OCI-LY1 (cell line): ENCODE data around the gene KIRREL3.

Experiments
- EZH2 ChIP-seq: fragments of 200-600 bp; sonication (generic), shearing (Covaris generic); IDR thresholded peaks from 2 replicates; pipeline ENCODE4 v1.8.0; 2017; ENCODE audit warnings: borderline replicate concordance, mixed run types, mild to moderate bottlenecking, antibody characterized with exemption, low read length, moderate library complexity, mixed read lengths
- TF ChIP-seq, protein P1 (sequence below): fragments of 200-600 bp; sonication (generic), shearing (Covaris generic); IDR thresholded peaks from 2 replicates; pipeline ENCODE4 v1.5.1; 2017; ENCODE audit warnings: mild to moderate bottlenecking, antibody characterized with exemption, low read length, moderate library complexity, mixed read lengths

DNA sequence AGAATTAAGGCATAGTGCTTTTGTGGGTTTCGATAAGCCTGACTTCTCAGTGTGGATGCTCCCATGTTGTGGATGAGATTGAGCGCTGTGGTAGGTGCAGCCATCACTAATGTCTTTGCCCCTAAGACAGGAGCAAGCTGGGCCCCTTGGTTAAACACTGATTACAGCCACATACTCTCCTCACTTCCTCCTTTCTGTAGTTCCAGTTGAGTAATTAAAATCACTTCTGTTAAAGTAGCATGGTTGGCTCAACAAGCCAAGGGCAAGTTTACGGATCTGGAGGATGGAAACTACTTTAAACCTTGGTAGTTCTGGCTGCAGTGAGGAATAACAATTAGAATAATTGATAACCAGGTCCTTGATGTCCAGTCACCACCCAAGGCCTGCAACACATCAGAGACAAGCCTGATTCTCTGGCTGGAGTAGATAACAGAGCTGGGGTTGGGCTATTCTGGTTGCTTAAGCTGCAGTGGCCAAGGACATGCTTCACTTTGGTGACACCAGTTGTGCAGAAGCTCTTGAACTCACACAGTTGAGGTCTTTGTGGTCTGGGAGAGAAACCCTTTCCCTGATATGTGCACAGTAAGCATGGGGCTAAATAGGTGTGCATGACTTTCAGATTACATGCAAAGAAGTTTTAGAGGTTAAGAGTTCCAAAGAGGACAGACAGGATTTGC lies 81.3 kb downstream of the KIRREL3 start:
- TF ChIP-seq, protein P1, sequence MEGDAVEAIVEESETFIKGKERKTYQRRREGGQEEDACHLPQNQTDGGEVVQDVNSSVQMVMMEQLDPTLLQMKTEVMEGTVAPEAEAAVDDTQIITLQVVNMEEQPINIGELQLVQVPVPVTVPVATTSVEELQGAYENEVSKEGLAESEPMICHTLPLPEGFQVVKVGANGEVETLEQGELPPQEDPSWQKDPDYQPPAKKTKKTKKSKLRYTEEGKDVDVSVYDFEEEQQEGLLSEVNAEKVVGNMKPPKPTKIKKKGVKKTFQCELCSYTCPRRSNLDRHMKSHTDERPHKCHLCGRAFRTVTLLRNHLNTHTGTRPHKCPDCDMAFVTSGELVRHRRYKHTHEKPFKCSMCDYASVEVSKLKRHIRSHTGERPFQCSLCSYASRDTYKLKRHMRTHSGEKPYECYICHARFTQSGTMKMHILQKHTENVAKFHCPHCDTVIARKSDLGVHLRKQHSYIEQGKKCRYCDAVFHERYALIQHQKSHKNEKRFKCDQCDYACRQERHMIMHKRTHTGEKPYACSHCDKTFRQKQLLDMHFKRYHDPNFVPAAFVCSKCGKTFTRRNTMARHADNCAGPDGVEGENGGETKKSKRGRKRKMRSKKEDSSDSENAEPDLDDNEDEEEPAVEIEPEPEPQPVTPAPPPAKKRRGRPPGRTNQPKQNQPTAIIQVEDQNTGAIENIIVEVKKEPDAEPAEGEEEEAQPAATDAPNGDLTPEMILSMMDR, result no peak
- no peak for TF ChIP-seq EZH2
